Activated T-helper 1 cell treated with anti-CD3 and anti-CD28 coated beads, Interleukin-12 subunit alpha, Interleukin-12 subunit beta, Interleukin-2, Interleukin-4 antibody, amounts not matched to agents 30 ng/mL and 10 ng/mL and 1 ng/mL, durations not matched to agents 14 hours and 24 hours and 36 hours (primary cell): ENCODE data around the gene TGFB2. TPM values are rescaled to one million over a fixed set of nuclear protein-coding genes. Genes with fewer than 3 reads are reported as not detected.
"Not testable (repeated sequence)": the region's sequence is repeated elsewhere in the genome, so short reads cannot be mapped to it uniquely, and the experiment has no call there.

Source experiments
- DNase-seq: peaks from one replicate; pipeline ENCODE4 v3.0.0; 2021; ENCODE audit warnings: low spot score
- H3K27ac Mint-ChIP-seq: one replicate; pipeline ENCODE4 v1.8.0; 2021; ENCODE audit warnings: mild to moderate bottlenecking, mixed read lengths
- H3K27me3 Mint-ChIP-seq: one replicate; pipeline ENCODE4 v1.8.0; 2022; ENCODE audit warnings: mild to moderate bottlenecking, moderate library complexity, mixed read lengths; ENCODE audit not compliant: insufficient read depth
- H3K36me3 Mint-ChIP-seq: one replicate; pipeline ENCODE4 v1.8.0; 2021; ENCODE audit warnings: low read depth, mixed read lengths
- H3K4me1 Mint-ChIP-seq: one replicate; pipeline ENCODE4 v1.8.0; 2021; ENCODE audit warnings: low read depth, mixed read lengths
- H3K4me3 Mint-ChIP-seq: one replicate; pipeline ENCODE4 v1.8.0; 2021; ENCODE audit warnings: mild to moderate bottlenecking, moderate library complexity, mixed read lengths
- H3K9me3 Mint-ChIP-seq: one replicate; pipeline ENCODE4 v1.8.0; 2021; ENCODE audit warnings: mixed read lengths
- intact Hi-C: fragments of 100-400 bp; cut with micrococcal nuclease; formaldehyde crosslinking; loops from one replicate; pipeline ENCODE4 v1.15.1; 2024
- total RNA-seq: library from RNA; stranded (reverse); gene quantifications from 2 replicates; pipeline ENCODE4 v1.2.3, GENCODE V29; 2022

TGFB2 gene
- total RNA-seq, 1 donor from 2014 or later = not detected

DNA sequence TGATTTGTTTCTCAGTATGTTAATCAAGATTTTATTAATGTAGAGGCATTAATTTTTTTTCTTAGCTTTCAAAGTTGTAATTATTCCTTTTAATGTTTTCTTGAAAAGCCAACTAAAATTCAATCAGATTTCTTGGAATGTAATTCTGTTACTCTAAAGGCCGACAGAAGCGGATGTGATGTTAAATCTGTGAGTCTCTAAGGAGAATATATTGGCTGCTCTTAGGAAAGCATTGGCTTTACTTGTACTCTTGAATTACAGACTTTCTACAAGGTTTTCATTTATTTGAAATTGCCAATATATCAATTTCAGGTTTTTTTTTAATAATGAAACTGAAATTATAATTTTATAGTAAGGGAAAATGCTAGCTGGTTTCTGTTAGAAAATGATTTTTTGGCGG, 30.8 kb upstream of the TGFB2 start:
- Mint-ChIP-seq H3K27me3 (no peaks in the 10 kb centered on the region), H3K4me1 (no peaks in the 10 kb centered on the region), H3K27ac (no peak overlapping the region), H3K9me3 (no peaks in the 10 kb centered on the region), H3K4me3 (no peak overlapping the region), H3K36me3 (peaks cover 10% of the 10 kb centered on the region)
- intact Hi-C loops = no loop called here
- DNase-seq = no peak

- H3K27me3 Mint-ChIP-seq = no peaks in the 10 kb centered on the region
- H3K27ac Mint-ChIP-seq = no peak overlapping the region
- peaks cover 7% of the 10 kb centered on the region for H3K36me3 Mint-ChIP-seq
- intact Hi-C loops = no loop called here
- H3K4me3 Mint-ChIP-seq = no peak overlapping the region
- no peaks in the 10 kb centered on the region for H3K4me1 Mint-ChIP-seq
- H3K9me3 Mint-ChIP-seq = no peaks in the 10 kb centered on the region
- DNase-seq = no peak
Observed at GRCh38 chr1:218315638-218316037, 29.5 kb upstream of the TGFB2 start.

DNA sequence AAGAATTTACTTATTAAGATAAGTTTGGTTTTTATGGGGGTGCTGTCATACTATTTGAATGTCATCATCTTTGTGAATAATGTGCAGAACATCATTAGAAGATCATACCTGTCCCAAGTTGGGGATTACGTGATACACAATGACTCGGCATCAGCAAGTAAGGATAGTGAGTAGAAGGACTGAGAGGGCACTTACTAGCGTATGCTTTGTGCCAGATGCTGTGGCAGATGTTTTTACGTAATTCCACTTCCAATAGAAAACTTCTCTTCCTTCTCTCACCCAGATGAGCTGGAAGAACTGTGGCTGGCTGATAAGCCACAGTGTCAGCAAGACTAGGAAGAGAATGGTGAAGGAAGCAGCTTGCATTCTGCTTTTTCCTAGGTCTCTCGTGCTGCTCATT, 28.1 kb upstream of the TGFB2 start:
- no peaks in the 10 kb centered on the region for H3K4me1 Mint-ChIP-seq
- H3K4me3 Mint-ChIP-seq = no peak overlapping the region
- H3K9me3 Mint-ChIP-seq = no peaks in the 10 kb centered on the region
- H3K36me3 Mint-ChIP-seq = peaks cover 6% of the 10 kb centered on the region
- no peak overlapping the region for H3K27ac Mint-ChIP-seq
- no peak for DNase-seq
- H3K27me3 Mint-ChIP-seq = no peaks in the 10 kb centered on the region
- intact Hi-C loops = no loop called here

- H3K27ac Mint-ChIP-seq, H3K9me3 Mint-ChIP-seq, DNase-seq, intact Hi-C loops, H3K4me3 Mint-ChIP-seq, H3K27me3 Mint-ChIP-seq, H3K36me3 Mint-ChIP-seq, H3K4me1 Mint-ChIP-seq: not testable (repeated sequence)
Observed at GRCh38 chr1:218320182-218320581, 25.0 kb upstream of the TGFB2 start.

GRCh38 chr1:218322762-218323161, 22.4 kb upstream of the TGFB2 start:
- H3K4me1 Mint-ChIP-seq = no peaks in the 10 kb centered on the region
- H3K27me3 Mint-ChIP-seq = no peaks in the 10 kb centered on the region
- H3K27ac Mint-ChIP-seq = no peak overlapping the region
- no peak overlapping the region for H3K4me3 Mint-ChIP-seq
- no peaks in the 10 kb centered on the region for H3K9me3 Mint-ChIP-seq
- H3K36me3 Mint-ChIP-seq = peaks cover 3% of the 10 kb centered on the region
- no peak for DNase-seq
- intact Hi-C loops = no loop called here

- H3K4me3 Mint-ChIP-seq = no peak overlapping the region
- DNase-seq = no peak
- intact Hi-C loops = no loop called here
- no peak overlapping the region for H3K27ac Mint-ChIP-seq
- H3K27me3 Mint-ChIP-seq = no peaks in the 10 kb centered on the region
- H3K9me3 Mint-ChIP-seq = no peaks in the 10 kb centered on the region
- no peaks in the 10 kb centered on the region for H3K4me1 Mint-ChIP-seq
- H3K36me3 Mint-ChIP-seq = peaks cover 3% of the 10 kb centered on the region
Observed at GRCh38 chr1:218323568-218324225, 21.4 kb upstream of the TGFB2 start.

- H3K27me3 Mint-ChIP-seq = no peaks in the 10 kb centered on the region
- intact Hi-C loops = no loop called here
- H3K36me3 Mint-ChIP-seq = peaks cover 3% of the 10 kb centered on the region
- H3K4me3 Mint-ChIP-seq = no peak overlapping the region
- H3K27ac Mint-ChIP-seq = no peak overlapping the region
- H3K9me3 Mint-ChIP-seq = no peaks in the 10 kb centered on the region
- H3K4me1 Mint-ChIP-seq = no peaks in the 10 kb centered on the region
- no peak for DNase-seq
Observed at GRCh38 chr1:218324226-218324580, 20.9 kb upstream of the TGFB2 start.

DNA sequence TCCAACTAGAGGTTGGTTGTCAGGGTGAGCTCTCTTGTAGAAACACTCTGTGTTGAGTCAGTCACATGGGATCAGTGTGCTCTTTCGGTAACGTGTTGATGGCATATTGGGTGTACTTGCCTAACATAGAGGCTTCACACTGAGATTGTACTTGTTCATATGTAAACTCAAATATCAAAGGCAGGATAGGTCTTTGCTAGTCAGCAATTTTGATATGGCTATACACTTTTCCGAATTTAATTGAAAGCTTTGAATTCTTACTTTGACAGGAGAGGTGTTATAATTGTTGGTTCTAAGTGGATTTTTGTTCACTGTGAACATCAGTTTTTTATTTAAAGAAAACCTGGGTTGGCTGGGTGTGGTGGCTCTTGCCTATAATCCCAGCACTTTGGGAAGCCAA, 16.4 kb upstream of the TGFB2 start:
- Mint-ChIP-seq H3K36me3 (peaks cover 8% of the 10 kb centered on the region), H3K4me1 (no peaks in the 10 kb centered on the region), H3K9me3 (no peaks in the 10 kb centered on the region), H3K27me3 (no peaks in the 10 kb centered on the region), H3K4me3 (no peak overlapping the region), H3K27ac (no peak overlapping the region)
- intact Hi-C loops = no loop called here
- DNase-seq = no peak

DNA sequence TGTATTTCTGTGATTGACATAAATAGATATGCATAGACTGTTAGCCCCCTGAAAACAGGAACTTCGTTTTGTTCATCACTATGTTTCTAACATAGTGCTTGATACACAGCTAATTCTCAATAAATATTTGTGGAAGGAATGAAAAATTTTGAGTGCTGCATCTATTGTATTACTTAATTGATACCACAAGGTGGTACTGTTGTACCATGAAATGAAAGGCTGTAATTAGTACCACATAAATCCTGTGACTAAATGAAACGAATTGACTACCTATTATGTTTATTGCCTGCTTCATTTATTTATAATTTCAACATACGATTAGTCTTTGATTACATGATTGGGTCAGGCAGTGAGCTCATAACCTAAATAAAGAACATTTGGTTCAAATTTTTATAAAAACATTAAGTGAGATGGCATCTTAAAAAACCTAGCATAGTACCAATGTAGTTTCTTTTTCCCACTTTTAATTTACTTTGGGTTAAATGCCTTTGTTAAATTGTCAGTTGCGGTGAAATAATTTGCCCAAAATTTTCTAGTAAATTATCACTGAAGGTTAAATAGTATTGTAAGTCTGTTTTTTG, 15.0 kb upstream of the TGFB2 start:
- no peaks in the 10 kb centered on the region for H3K9me3 Mint-ChIP-seq
- H3K4me3 Mint-ChIP-seq = no peak overlapping the region
- no peak overlapping the region for H3K27ac Mint-ChIP-seq
- peaks cover 6% of the 10 kb centered on the region for H3K36me3 Mint-ChIP-seq
- intact Hi-C loops = loop anchor here (1.0 to 10.0 kb wide), 3 partner anchors 191 to 1485 kb away; no protein-coding TSS in a partner anchor
- no peaks in the 10 kb centered on the region for H3K27me3 Mint-ChIP-seq
- no peak for DNase-seq
- H3K4me1 Mint-ChIP-seq = no peaks in the 10 kb centered on the region

GRCh38 chr1:218332416-218332815, 12.7 kb upstream of the TGFB2 start:
- DNase-seq = no peak
- Mint-ChIP-seq H3K4me3 (no peak overlapping the region), H3K4me1 (no peaks in the 10 kb centered on the region), H3K27me3 (no peaks in the 10 kb centered on the region), H3K9me3 (no peaks in the 10 kb centered on the region), H3K36me3 (peaks cover 6% of the 10 kb centered on the region), H3K27ac (no peak overlapping the region)
- intact Hi-C loops = loop anchor here (10.0 kb wide), 2 partner anchors 1082 to 1482 kb away; no protein-coding TSS in a partner anchor

- H3K27me3 Mint-ChIP-seq = peaks cover 2% of the 10 kb centered on the region
- peaks cover 6% of the 10 kb centered on the region for H3K36me3 Mint-ChIP-seq
- intact Hi-C loops = loop anchor here (10.0 kb wide), 2 partner anchors 1078 to 1478 kb away; no protein-coding TSS in a partner anchor
- peaks cover 2% of the 10 kb centered on the region for H3K4me1 Mint-ChIP-seq
- no peaks in the 10 kb centered on the region for H3K9me3 Mint-ChIP-seq
- no peak overlapping the region for H3K27ac Mint-ChIP-seq
- DNase-seq = no peak
- H3K4me3 Mint-ChIP-seq = no peak overlapping the region
Observed at GRCh38 chr1:218336328-218336727, 8.8 kb upstream of the TGFB2 start.

GRCh38 chr1:218339267-218339831, 5.8 kb upstream of the TGFB2 start:
- Mint-ChIP-seq H3K4me3 (no peak overlapping the region), H3K36me3 (no peaks in the 10 kb centered on the region), H3K27me3 (peaks cover 21% of the 10 kb centered on the region), H3K4me1 (peaks cover 5% of the 10 kb centered on the region), H3K9me3 (no peaks in the 10 kb centered on the region), H3K27ac (no peak overlapping the region)
- intact Hi-C loops = loop anchor here (1.0 to 10.0 kb wide), 3 partner anchors 182 to 1475 kb away; no protein-coding TSS in a partner anchor
- no peak for DNase-seq

DNA sequence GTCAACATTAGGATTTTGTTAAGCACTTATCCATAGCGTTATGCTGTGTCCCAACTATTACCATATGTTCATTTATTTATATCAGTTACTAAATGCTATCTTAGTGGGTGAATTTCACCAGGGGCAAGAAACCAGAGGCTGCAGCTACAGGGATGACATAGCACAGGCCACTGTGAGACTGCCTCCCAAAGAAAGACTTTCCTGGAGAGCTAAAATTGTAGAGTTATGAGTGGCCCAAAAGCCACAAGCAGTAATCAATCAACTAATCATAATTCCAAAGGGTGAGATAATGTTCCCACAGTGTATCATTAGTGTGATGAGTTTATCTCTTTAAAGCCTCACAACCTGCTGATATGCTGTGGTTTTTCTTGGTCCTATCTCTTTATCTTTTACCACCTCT, 3.8 kb upstream of the TGFB2 start:
- no peak for DNase-seq
- H3K4me1 Mint-ChIP-seq = peaks cover 8% of the 10 kb centered on the region
- H3K27me3 Mint-ChIP-seq = peaks cover 25% of the 10 kb centered on the region
- H3K27ac Mint-ChIP-seq = no peak overlapping the region
- intact Hi-C loops = loop anchor here (10.0 kb wide), 1 partner anchor 1323 kb away; no protein-coding TSS in a partner anchor
- no peak overlapping the region for H3K4me3 Mint-ChIP-seq
- H3K36me3 Mint-ChIP-seq = peaks cover 2% of the 10 kb centered on the region
- no peaks in the 10 kb centered on the region for H3K9me3 Mint-ChIP-seq
